Activated CD8-positive, alpha-beta memory T cell treated with anti-CD3 and anti-CD28 coated beads for 1 hour (primary cell): ENCODE measurements around the gene SLC22A17.
"Not testable (repeated sequence)": the region's sequence is repeated elsewhere in the genome, so short reads cannot be mapped to it uniquely, and the experiment has no call there.

Source experiments
- DNase-seq, 2 donors: peaks; one replicate each; pipeline ENCODE4 v3.0.0-alpha.2; 2020; ENCODE audit warnings: low read depth in 1 of 2; ENCODE audit errors: extremely low read depth in 1 of 2

SLC22A17 gene

DNA sequence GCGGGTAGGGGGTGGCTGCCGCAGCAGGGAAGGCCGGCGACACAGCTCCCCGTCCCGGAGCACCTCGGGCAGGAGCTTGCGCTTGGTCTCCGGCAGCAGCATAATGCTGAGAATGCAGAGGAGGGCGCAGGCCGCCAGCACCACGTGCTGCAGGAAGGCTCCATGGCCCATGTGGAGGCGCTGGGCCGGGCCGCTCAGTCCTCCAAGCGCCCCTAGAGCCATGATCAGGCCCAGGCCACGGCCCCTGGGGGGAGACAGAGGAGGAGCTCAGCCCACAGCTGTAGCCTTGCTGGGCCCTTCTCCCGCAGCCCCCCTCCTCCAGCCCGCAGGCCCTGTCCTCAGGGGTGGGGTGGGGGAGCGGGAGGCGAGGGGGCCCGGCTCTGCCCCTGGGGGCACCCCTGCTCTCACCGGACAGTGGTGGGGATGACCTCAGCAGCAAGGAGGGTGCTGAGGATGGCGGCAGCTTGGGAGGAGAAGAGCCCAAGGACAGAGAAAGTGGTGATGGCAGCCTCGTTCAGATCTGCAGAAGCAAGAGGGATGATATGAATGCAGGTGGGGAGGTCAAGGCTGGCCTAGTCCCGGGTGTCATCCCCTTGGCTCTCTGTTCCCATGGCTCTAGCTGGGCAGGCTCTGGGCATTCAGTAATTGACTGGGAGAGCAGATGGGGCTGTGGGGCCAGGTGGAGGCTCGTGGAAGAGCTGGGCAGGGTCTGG is 5.8 kb downstream of the SLC22A17 start:
- no peak for DNase-seq

- DNase-seq, result no peak
Measured at GRCh38 chr14:23345987-23346692, 6.5 kb downstream of the SLC22A17 start.

DNA sequence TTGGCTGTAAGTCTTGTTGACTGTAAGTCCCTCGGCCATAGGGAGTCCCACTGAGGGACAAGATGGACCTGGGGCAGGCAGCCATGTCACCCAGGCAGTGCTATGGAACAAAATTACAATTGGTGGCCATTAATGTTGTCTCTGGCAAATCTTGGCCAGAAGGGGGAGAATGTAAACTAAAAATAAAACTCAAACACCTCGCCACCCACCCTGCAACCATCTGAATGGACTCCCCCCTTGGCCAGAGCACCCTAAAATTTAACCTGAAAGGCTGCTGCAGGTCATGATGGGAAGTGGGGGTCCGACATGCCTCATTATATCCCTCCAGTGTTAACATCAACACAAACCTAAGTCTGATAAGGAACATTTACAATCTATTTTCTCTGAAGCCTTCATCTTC is 8.2 kb downstream of the SLC22A17 start:
- DNase-seq, result no peak

GRCh38 chr14:23339506-23340268 is 13.0 kb downstream of the SLC22A17 start:
- no peak for DNase-seq

DNA sequence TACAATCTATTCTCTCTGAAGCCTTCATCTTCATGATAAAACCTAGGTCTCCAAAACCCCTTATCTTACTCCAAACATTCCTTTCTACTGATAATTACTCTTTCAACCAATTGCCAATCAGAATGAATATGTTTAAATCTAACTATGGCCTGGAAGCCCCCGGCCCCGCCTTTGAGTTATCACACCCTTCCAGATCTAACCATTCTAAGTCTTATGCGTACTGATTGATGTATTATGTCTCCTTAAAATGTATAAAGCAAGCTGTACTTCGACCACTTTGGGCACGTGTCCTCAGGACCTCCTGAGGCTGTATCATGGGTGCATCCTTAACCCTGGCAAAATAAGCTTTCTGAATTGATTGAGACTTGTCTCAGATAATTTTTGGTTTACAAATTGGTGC is 17.1 kb downstream of the SLC22A17 start:
- no peak for DNase-seq

DNA sequence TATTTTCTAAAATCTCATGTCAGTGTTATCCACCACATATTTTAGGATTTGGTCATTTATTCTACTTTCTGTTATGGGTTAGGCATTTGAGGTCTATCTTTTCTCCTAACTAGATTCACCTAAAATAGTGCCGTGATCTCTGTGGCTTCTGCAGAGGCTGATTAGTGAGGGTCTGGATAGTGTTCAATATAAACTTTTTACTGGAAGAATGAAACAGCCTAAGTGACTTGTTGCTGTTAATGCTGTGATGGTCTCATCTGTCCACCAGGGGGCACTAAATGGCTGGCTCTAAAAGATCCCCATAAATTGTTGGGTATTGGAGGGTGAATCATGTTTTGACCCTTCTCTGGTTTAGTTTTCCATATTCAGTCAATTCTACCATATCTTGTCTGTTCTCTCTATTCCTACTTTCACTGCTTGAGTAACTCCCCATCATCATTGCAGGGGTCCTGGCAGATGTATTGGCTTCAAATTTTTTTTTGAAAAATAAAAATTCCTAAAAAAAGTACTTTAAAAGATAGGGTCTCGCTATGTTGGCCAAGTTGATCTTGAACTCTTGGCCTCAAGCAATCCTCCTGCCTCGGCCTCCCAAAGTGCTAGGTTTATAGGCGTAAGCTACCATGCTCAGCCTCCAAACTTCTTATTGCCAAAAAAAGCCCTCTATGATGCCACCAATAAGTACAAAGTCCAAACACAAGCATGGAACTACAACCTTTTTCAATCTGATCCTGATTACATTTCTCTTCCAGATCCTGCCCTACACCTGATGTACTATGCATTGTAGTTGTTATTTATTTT is 24.5 kb downstream of the SLC22A17 start:
- peak; percentile 35 to 45 for DNase-seq

DNA sequence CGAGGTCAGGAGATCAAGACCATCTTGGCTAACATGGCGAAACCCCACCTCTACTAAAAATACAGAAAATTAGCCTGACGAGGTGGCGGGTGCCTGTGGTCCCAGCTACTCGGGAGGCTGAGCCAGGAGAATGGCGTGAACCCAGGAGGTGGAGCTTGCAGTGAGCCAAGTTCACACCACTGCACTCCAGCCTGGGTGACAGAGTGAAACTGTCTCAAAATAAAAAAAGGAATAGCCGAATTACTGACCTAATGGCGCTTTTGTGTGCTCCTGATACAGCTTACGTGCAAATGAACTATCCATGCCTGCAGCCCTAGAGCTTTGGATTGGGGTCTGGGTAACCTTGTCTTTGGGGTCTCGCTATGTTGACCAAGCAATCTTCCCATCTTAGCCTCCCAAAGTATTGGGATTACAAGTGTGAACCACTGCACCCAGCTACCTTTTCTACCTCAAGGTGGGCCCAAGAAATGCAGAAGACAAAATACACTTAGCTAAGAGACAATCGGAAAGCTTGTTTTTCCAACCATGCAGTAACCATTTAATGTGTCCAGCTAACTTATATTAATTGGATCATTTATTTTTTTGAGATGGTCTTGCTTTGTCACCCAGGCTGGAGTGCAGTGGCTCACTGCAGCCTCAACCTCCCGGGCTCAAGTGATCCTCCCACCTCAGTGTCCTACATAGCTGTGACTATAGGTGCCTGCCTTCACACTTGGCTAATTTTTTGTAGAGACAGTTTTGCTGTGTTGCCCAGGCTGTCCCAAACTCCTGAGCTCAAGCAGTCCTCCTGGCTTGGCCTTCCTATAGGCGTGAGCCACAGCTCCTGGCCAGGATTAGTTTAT is 26.0 kb downstream of the SLC22A17 start:
- DNase-seq, result no peak

GRCh38 chr14:23325746-23326145 is 26.9 kb downstream of the SLC22A17 start:
- DNase-seq, result not testable (repeated sequence)

DNA sequence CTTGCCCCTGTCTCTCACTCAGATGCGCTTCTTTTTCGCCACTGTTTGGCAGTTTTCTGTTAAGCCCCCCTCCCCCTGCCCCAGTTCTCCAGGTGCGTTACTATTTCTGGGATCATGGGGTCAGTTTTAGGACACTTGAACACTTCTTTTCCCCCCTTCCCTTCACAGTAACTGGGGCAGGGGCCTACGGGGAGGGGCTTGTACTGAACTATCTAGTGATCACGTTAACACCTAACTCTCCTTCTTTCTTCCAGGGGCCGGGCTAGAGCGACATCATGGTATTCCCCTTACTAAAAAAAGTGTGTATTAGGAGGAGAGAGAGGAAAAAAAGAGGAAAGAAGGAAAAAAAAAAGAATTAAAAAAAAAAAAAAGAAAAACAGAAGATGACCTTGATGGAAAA is 27.7 kb downstream of the SLC22A17 start:
- no peak for DNase-seq

GRCh38 chr14:23324455-23324846 is 28.2 kb downstream of the SLC22A17 start:
- DNase-seq, result no peak

DNA sequence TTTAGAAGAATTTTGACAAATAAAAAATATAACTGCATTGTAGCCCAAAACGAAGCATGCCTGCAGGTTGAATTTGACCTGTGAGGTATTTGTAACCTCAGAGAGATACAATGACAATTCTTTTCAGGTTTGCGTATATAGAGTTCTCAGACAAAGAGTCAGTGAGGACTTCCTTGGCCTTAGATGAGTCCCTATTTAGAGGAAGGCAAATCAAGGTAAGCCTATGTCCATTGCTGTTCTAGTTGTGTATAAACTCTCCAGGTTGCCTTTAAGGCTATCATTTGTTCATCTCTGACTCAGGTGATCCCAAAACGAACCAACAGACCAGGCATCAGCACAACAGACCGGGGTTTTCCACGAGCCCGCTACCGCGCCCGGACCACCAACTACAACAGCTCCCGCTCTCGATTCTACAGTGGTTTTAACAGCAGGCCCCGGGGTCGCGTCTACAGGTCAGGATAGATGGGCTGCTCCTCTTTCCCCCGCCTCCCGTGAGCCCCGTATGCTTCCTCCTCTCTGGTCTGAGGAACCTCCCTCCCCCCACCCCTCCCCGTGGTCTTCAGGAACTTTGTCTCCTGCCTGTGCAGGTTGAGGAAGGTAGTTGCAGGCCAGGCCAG is 28.7 kb downstream of the SLC22A17 start:
- no peak for DNase-seq

DNA sequence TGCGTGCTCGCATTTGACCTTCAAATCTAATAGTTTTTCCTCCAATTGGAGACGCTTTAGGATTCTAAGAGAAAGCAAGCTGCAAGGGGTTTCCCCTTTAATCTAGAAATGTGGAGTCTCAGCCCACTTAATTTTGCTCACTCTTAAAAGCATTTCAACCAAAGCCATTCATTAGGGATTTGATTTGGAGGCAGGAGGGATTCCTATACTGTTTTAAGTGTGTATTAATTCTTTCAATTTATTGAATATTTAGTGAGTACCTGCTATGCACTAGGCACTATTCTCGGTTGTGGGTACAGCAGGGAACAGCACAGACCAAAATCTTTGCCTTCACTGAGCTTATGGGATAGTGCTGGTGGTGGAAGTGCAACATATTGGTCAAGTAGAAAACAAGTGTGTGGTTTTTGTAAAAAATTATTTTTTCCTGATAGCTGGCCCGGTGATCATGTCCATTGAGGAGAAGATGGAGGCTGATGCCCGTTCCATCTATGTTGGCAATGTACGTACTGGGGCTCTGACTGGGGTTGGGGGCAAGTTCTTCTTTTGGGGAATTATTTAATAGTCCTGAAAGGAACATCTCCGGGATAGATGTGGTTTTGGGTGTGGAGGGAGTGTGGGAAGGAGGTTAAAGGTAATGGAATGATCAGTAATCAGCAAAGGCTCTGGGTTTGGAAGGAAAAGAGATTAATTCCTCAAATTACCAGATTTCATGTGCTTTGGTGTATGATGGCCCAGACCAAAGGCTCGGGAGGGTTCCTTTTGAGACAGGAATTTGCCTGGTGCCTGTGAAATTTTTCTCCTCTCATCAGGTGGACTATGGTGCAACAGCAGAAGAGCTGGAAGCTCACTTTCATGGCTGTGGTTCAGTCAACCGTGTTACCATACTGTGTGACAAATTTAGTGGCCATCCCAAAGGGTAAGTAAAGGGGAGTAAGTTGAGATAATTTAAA is 29.8 kb downstream of the SLC22A17 start:
- no peak for DNase-seq

GRCh38 chr14:23321572-23322547 is 30.8 kb downstream of the SLC22A17 start:
- DNase-seq, result no peak

DNA sequence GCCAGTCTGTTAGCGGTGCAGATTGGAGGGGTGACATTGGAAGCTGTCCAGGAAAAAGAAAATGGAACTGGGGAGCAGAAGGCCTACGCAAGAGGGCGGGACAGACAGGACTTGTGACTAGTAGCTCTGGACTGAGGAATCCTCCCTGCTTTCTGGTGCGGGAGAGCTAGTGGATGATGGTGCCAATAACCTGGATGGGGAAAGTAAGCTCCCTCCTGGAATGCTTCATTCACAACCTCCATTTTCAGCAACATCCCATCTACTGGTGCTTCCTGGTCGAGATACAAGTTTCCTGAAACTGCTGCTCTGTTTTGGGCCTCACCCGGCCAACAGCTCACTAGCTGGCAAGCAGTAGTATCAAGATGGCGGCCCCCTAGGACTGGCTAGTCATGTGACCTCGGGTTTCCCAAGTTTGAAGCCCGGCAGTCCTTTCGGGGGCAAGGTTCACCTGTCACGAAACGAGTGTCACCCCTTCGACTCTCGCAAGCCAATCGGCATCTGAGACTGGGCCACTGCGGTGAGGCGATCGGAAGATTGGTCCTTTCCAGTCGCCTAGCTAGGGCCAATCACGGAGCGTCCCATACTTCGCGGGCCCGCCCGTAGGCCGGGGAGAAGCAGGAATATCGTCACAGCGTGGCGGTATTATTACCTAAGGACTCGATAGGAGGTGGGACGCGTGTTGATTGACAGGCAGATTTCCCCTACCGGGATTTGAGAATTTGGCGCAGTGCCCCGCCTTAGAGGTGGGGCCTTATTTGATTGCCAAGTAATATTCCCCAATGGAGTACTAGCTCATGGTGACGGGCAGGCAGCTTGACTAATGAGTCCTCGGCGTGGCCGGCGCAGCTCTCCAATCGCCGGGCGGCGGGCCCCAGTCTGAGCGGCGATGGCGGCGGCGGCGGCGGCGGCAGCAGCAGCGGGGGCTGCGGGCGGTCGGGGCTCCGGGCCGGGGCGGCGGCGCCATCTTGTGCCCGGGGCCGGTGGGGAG is 31.8 kb downstream of the SLC22A17 start, which contains the start of gene PABPN1:
Gene PABPN1, plus strand, starts transcription at position 874 of the 988 bp plus-strand sequence. Its CDS starts 13 bp downstream, at position 887.
- peak; percentile 90 to 96 for DNase-seq

DNA sequence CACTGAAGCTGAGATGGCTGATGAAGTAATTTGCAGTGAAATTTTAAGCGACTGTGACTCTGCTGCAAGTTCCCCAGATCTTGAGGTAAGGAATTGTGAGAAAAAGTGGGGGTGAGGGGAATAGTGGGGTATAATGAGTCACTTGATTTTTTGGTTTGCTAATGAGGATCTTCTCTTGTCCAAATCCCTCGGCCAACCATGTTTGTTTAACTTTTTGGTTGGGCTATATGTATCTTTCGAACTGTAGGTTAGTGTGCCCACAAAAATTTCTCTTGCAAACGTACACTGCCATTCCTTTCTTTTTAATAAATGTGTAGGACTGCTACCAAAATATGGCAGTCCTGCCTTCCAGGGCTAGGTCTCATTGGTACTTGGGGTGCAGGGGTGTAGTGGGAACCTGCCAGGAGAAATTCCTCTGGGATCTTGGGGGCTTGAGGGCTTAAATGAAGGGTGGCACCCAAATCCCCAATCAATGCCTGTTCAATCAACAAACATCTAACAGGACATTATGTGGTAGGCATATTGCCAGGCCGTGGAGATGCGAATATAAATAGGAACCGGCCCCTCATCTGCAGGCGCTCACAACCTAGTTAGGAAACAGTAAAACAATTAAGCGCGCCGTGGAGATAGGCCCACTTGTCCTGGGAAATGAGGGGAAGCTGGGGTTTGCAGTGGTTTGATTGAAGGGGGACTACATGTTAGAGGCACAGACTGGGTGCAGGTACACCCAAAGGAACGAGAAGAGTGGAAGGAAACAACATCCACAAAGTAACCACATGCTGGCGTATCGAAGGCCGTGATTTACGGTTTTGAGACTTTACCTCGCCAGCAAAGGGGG is 32.7 kb downstream of the SLC22A17 start:
- DNase-seq, result no peak
